ENCODE measurements around the gene CNTNAP1.

Gene CNTNAP1

DNA sequence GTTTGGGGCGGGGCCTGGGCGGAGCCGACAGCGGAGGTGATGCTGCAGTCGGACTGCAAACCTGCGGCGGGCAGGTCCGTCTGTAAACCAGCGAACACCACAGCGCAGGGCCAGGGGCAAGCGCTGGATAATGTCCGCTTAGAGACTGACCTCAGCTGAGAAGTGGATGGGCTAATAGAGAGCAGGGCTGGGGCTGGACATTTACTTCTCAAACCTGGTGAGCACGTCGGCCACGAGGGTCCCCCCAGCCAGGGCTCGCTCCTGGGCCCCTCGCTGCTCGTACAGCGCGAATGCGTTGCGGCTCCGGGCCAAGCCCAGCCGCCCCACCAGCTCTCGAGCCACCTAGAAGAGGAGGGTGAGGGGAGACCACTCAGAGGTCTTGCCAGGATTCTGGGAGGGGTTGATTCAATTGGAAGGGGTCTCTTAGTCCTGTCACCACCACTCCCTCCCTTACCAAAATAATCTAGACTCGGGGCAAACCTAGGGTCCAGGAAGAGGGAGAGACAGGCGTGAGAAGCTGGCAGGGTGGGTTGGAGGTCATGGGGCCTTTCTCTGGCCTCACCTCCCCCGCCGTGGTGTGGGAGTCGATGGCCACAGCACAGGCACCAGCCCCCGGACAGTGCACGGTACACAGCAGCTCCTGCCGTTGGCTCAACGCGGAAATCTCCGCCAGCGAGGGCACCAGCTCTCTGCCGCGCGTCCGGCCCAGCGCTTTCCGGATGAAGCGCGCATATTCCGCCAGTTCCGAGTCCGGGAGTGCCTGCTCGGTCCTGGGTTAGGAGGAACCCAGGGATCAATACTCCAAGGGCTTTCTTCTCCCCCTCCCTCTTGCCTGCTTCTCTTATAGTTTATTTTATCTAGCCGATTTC is 11.3 kb upstream of the CNTNAP1 start:
- DNase-seq (ENCODE audit: extremely low read depth in 1 of 2, low read depth in 1 of 2): no peak

DNA sequence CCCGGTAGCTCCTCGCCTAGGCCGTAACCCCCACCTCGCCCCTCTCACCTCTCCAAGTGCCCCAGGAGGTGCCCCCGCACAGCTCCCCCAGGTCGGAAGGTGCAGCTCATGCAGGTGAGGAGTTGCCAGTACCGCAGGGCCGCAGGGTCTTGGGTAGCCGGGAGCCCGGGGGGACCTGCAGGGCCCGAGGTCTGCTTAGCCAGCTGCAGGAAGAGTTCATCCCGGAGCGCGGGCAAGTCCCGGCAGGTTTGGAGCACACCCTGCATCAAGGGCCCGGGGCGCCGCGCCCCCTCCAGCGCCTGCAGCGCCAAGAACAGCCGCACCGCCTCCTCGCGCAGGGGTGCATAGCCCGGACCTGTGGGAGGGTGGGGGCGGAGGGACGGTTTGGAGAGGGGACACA is 10.3 kb upstream of the CNTNAP1 start:
- no peak for DNase-seq (ENCODE audit: extremely low read depth in 1 of 2, low read depth in 1 of 2)

DNA sequence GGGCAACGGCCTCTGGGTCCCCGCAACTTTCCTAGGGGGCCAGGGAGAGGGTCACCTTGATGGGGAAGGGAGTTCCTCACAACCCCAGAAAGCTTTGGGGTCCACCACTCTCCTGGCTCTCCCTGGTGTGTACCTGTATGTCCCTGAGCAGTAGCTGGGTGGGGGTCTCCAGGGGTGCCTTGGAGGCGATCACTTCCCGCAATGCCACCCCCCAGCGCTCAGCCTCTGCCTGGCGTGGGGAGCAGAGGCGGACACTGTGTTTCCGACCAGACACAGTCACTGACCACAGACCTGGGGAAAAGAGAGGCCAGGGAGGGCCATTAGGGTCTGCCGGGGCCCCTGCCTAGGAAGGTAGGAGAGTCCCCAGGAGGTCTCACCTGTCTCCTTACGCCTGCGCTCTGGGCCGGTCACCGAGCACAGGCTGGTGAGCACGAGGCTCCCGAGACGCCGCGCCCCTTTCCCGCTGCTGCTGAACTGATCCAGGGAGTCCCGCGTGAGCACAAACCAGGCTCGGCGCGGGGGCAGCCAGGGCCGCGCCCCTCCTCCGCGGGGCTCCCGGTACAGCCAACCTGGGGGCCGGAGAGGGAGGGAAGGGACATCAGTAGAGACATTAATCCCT is 9.0 kb upstream of the CNTNAP1 start:
- no peak for DNase-seq (ENCODE audit: extremely low read depth in 1 of 2, low read depth in 1 of 2)

DNA sequence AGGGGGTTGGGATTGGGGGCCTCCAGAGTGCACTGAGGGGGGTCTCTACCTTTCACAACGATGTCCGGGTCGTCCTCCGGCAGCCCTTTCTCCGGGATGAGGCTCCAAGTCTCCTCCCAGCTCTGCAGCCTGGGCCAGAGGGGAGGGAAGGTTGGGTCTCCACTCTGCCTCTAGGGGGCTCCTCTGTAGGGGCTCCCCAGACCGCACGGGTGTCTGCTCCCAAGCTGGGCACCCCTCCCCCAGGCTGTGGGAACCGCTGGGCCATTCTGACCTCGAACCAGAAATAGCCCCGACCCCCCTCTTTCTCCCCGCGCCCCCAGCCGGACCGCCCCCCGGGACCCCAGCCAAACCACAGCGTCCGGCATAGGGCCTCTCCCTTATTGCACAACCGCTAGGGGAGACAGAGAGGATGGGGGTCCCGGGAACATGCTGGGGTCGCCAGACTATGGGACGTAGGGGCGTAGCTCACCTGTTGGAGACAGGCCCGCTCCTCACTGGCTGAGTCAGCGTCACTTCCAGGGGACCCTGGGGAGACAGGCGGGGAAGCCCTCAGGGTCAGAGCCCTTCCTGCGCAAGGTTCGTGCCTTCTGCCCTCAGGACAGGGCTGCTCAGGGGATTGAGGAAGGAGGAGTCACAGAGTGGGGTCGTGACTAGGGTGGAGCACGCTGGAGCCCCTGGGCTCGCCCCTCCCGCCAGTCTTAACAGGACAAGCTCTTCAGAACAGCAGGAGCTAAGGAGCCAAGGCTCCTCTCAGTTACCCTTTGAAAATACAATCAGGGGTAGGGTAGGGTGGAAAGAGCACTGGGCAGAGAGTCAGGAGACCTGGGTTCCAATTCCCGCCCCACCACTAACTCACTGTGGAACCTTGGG is 8.2 kb upstream of the CNTNAP1 start:
- DNase-seq (ENCODE audit: extremely low read depth in 1 of 2, low read depth in 1 of 2): no peak

DNA sequence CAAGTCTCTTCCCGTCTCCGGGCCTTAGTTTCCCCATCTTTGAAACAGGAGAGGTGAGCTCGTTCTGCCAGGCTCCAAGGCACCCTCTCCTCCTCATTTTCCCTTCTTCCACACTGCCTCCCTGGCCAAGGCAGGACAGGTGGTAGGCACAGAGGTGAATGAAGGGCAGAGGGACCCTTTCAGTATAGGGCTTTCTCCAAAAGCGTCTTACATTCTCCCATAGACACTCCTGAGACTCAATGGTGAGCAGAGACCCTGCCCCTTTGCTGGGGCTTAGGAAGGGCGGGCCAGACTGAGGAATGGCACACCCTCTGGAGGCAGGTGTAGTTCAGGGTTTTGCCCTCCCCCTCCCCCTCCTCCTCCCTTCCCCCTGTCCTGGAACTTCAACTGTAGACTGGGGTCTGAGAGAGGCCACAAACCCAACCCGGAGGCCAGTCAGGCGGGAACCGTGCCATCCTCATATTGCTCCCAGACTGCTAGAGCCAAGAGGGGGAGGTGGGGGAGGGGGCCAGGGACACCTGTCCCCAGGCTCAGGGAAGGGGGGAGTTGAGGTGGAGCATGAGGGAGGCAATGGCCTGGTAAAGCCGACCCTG is 7.5 kb upstream of the CNTNAP1 start:
- DNase-seq (ENCODE audit: extremely low read depth in 1 of 2, low read depth in 1 of 2): no peak

DNA sequence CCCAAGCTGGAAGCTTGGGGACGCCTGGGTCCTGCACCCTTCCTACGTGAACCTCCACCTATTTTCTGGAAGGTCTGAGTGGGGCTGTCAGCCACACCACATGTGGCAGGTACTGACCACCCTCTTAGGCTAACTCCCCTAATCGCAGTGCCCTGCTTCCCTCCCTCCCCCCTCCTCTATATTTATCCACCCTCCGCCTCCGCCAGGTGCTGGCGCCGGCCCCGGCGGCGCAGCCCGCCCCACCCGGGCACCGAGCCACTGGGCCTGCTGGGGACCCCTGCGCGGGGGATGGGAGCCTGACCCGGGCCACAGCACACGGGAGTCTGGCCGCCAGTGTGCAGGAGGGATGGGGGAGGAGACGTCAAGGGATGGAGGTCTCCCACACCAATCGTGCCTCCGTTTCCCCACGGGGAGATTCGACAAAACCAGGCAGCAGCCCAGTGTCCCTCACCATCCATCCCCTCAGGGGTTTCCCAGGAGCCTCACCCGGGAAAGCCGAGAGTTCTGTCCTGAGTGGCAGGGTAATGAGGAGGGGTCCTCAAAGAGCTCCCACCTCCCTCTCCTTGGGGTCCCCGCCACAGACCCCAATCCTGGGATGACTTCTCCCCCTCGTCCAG is 6.9 kb upstream of the CNTNAP1 start:
- DNase-seq (ENCODE audit: extremely low read depth in 1 of 2, low read depth in 1 of 2): no peak

DNA sequence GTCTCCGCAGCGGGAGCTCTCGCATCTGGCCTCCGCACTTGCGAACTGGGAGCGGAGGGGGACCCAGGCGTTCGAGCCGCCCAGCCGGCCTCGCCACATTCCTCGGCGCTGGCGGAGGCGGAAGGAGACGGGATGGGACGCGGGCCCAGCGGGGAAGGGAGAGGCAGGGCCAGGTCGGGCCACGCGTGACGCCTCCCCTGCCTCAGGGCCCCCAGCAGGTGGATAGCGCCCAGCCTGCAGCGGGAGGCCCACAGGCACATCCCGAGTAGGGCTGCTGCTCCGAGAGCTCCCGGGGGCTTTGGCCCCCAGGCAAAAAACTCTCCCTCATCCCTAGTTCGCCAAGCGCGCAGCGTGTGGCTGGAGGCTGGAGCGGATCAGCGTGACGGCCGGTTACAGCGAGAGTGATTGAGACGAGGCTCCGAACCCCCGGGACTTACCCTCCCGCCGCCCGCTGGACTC is 6.3 kb upstream of the CNTNAP1 start:
- no peak for DNase-seq (ENCODE audit: extremely low read depth in 1 of 2, low read depth in 1 of 2)

DNA sequence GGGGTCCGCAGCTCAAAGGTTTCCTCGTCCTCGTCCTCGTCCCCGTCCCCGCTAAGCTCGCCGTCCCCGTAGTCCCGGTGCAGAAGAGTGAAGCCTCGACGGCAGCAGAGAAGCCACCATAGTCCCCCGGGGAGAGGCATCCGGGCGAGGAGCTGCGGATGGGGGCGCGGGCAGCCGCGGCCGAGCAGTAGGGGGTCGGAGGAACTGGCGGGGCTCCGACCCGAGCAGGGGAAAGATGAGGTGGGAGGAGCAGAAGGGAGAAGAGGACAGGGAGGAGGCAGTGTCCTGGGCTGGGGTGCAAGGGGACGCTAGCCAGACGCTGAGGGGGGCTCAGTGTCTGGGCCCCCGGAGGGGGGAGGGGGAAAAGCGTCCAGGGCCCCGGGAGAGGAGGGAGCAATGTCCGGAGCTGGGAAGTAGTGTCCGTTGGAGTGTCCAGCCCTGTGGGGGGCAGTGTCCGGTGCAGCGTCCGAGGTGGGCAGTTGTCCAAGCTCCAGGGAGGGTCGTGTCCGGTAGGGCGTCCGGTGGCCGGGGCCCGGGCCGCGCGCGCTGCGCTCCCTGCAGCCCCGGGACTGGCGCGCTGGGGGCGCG is 5.8 kb upstream of the CNTNAP1 start, which contains the start of gene PLEKHH3:
Gene PLEKHH3, minus strand, starts transcription at position 571 of the 588 bp plus-strand sequence. Its CDS starts 431 bp downstream, at position 140.
- no peak for DNase-seq (ENCODE audit: extremely low read depth in 1 of 2, low read depth in 1 of 2)

DNA sequence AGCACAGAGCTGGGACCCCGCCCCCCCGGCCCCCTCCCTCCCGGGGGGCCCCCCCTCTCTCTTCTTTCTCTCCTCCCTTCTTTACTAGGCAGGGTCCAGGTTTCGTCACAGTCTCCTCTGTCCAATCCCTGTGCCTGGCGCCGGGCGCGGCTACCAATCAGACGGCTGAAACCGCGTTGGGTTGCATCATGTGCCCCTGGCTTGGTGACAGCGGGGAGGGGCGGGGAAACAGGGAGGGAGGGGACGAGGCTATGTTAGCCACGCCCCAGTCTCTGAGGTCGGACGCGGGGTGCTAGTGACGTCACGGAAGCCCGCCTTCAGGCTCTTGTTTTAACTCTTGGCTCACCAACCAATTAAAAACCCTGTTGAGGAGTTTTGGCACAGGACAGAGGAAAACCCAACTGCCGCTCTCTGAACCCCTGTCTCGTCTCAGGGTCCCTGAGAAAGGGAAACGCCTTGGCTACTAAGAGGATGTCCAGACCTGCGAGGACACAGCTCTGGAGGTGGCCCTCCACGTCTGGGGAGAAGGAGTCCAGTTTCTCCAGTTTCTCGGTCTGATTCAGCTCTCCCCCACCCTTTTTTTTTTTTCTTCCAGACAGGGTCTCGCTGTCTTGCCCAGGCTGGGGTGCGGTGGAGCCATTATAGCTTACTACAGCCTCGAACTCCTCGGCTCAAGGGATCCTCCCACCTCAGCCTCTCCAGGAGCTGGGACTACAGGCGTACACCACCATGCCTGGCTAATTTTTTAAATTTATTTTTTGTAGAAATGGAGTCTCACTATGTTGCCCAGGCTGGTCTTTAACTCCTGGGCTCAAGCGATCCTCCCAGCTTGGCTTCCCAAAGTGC is 5.1 kb upstream of the CNTNAP1 start:
- DNase-seq (ENCODE audit: extremely low read depth in 1 of 2, low read depth in 1 of 2): peak; percentile 94 to 99

DNA sequence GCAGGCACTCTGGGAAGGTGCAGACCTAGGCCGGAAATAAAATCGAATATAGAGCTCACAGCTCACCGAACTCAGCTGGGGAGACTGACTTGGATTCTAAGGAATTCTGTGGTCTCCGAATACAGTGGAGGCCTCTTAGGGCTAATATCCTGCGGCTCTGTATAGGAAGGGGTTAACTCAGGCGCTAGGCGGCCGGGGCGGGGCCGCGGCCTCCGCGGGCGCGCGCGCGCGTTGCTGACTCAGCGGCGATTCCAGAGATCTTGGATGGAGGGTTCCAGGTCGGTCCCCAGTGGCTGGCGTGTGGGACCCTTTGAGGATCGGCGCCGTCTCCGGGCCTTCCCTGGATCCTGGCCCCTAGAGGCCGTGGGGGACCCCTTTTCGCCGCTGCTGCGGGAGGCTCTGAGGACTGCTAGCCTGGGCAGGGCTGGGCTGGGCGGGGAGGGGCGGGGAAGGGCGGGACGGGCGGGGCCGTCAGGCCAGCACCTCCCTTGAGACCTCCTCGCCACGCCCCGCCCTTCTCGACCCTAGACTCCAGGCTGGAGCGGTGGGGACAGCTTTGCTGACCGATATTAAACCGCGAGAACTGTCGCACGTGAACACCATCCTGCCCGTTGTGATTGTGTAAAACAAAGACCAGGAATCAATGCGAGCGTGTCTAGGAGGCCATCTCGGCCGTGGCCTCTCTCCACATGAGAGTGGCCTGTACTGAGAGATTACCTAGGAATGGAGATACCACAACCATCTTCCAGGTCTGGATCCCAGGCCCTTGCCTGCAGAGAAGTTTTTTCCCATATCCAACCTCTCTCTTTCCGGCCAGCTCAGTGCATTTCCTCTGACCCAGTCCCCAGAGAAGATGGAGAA is 4.2 kb upstream of the CNTNAP1 start:
- DNase-seq (ENCODE audit: extremely low read depth in 1 of 2, low read depth in 1 of 2): peak in 1 of 2 donors; percentile 53

DNA sequence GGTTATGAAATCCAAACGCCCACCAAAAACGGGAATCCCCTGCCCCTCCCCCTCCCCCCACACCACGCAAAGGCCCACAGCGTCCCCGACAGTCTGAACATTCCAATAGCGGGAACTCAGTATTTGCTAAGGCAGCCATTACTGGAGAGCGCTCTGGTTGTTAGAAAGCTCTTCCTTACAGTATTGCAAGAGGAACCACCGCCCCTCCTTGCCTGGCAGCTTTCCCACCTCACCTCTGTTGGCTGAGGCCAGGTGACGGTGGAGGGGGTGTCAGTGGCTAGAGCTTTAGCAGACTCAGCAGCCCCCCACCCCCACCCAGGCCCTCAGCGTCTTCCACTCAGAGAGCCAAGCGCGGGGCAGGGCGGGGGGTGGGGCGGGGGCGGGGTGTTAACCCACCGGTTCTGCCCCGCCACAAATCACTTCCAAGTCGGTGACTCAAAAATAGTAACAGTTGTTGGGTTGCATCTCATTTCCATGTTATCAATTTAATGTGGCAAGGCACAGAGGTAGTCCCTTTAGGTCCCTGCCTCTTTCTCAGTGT is 3.3 kb upstream of the CNTNAP1 start:
- DNase-seq (ENCODE audit: extremely low read depth in 1 of 2, low read depth in 1 of 2): no peak

DNA sequence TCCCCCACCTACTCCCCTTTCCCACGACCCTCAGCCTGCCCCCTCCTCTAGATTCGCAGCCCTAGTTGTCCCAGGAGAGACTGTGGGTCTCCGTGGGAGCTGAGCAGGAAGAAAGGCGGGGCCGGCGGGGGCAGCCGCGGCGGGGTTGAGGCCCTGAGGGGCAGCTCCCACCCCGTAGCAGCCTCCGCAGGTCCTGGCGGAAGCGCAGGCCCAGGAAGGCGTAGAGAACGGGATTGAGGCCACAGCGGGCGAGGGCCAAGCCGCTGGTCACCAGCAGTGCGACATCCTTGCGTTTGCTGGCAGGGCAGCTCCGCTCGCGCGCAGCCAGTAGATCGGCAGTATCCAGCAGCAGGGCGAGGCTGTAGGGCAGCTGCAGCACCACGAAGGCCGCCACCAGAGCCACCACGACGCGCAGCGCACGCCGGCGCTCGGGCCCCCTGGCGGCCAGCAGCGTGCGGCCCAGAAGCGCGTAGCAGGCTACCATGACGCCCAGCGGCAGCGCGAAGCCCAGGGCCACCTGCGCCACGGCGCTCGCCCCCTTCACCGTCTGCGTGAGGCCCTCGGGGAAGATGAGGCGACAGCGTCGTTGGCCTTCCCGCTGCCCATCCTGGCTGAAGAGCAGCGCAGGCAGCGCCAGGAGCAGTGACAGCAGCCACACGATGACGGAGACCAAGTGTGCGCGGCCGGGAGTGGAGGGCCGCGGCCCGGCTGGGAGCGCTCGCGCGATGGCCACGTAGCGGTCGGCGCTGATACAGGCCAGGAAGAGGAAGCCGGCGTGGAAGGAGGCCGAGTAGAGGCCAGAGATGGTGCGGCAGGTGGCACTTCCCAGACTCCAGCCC is 2.6 kb upstream of the CNTNAP1 start:
- peak in 1 of 2 donors; percentile 58 for DNase-seq (ENCODE audit: extremely low read depth in 1 of 2, low read depth in 1 of 2)

DNA sequence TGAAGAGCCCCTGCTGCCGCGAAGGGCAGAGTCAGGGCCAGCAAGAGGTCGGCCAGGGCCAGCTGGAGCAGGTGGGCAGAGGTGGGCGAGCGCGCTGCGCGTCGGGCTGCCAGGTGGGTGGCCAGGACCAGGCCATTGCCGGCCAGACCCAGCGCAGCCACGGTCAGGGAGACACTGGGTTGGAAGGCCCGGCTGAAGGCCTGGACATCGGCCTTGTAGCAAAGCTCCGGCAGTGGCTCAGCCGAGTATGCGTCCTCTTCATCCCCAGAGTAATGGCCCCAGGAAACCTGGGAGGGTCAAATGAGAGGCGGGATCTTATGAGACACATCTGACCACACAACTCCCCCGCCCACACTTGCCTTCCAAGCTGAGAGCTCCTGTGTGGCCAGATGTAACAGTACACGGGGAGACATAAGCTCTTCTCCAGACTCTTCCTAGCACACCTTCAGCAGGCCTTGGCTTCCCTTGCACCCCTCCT is 2.0 kb upstream of the CNTNAP1 start:
- DNase-seq (ENCODE audit: extremely low read depth in 1 of 2, low read depth in 1 of 2): no peak

DNA sequence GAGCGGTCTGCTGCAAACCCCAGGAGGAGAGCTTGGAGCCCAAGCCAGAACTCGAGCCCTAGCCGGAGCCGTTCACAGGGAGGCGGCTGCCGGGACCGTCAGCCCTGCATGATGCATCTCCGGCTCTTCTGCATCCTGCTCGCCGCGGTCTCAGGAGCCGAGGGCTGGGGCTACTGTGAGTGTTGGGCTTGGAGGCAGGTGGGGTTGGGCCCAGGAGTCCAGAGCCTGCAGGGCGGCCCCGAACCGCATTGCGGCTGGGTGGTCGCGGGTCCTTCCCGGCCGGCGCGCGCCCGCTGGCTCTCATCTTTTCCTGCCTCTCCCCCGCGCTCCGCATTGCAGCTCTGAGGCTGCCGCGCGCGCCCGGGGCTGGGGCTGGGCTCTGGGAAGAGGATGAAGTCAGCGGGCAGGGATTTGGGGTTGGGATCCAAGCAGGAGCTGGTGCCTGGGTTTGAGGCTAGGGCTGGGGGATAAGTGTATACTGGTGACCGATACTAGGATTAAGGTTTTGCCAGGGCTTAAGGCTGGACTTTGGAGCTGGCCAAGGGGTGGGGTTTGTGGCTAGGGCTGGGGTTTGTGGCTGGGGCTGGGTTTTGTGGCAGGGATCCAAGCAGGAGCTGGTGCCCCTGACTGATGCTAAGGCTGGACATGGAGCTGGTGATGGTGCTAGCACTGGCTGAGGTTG is 532 bp downstream of the CNTNAP1 start:
- no peak for DNase-seq (ENCODE audit: extremely low read depth in 1 of 2, low read depth in 1 of 2)

DNA sequence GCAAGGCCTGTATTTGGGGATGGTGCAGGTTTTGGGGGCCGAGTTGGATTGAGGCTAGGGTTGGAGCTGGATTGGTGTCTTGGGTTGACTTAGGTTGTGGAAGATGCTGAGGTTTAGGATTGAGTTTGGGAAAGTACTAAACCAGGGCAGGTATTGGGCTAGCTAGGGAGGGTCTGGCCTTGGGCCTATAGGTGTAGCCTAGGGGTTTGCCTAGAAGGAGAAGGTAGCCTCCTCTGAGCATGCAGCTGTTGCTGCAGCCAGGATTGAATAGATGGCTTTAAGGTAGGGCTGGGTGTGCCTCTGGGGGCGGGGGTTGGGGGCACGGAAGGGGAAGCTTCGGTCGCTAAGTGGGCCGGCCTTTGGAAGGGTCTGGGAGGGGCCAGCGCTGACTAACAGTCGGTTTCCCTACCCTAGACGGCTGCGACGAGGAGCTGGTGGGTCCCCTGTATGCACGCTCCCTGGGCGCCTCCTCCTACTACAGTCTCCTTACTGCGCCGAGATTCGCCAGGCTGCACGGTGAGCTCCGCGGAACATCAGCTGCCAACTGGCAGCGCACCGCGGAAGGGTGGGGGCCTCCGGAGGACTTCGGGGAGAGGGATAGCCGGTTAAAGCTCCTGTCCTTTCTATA is 1.2 kb downstream of the CNTNAP1 start:
- no peak for DNase-seq (ENCODE audit: extremely low read depth in 1 of 2, low read depth in 1 of 2)

All from stimulated activated CD8-positive, alpha-beta memory T cell treated with anti-CD3 and anti-CD28 coated beads, Interleukin-7, amount 100 ng/mL, for 48 hours (primary cell).